Measurements from ENCODE around the gene TIAM1. TPM values are rescaled to one million over a fixed set of nuclear protein-coding genes. Genes with fewer than 3 reads are reported as not detected.

TIAM1 gene
- total RNA-seq, 1 experiment from 2014 or later: 28.7 TPM

DNA sequence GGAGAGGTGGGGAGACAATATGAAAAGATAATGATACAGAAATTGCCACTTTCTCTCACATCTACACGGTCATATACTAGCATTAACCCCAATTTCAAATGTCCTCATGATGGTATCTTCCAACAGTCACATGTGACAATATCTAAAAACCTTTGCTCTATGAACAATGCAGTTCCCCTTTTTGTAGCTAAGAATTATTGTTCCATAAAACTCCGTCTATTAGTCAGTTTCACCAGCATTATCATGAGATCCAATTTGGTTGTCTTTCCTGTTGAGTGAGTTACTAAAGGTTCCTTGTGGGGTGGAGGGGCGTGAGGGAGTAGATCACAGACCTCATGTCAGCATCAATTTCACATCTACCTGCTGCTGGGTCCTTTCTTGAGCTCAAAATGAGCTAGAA is 1.7 kb downstream of the TIAM1 start (continued):
- TF ChIP-seq ZNF512 (CRISPR knock-in tag; IDR thresholded peaks at IDR 0.05; ENCODE audit: borderline replicate concordance): no peak

GRCh38 chr21:31340942-31341487 is 3.0 kb downstream of the TIAM1 start:
- TF ChIP-seq, protein P1, sequence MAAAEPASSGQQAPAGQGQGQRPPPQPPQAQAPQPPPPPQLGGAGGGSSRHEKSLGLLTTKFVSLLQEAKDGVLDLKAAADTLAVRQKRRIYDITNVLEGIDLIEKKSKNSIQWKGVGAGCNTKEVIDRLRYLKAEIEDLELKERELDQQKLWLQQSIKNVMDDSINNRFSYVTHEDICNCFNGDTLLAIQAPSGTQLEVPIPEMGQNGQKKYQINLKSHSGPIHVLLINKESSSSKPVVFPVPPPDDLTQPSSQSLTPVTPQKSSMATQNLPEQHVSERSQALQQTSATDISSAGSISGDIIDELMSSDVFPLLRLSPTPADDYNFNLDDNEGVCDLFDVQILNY (CRISPR knock-in tag; IDR thresholded peaks at IDR 0.05): no peak
- no peak for TF ChIP-seq NFATC4 (CRISPR knock-in tag; IDR thresholded peaks at IDR 0.05)
- no peak for TF ChIP-seq NFE2L1 (CRISPR knock-in tag; IDR thresholded peaks at IDR 0.05)
- TF ChIP-seq GRHL2 (CRISPR knock-in tag; IDR thresholded peaks at IDR 0.05; ENCODE audit: insufficient replicate concordance, severe bottlenecking): no peak
- CTCF ChIA-PET: no interaction called here
- ATAC-seq (no peak), DNase-seq (ENCODE audit: low spot score) (no peak)
- Mint-ChIP-seq H3K27me3 (ENCODE audit: low read depth) (no peaks in the 10 kb centered on the region), H3K36me3 (no peaks in the 10 kb centered on the region), H3K4me1 (peaks cover 39% of the 10 kb centered on the region), H3K27ac (no peak overlapping the region), H3K9me3 (no peaks in the 10 kb centered on the region), H3K4me3 (no peak overlapping the region)
- POLR2A ChIA-PET: no interaction called here

- no peaks in the 10 kb centered on the region for H3K9me3 Mint-ChIP-seq
- ATAC-seq (no peak), DNase-seq (ENCODE audit: low spot score) (no peak)
- peaks cover 39% of the 10 kb centered on the region for H3K4me1 Mint-ChIP-seq
- ChIA-PET CTCF (no interaction called here), POLR2A (no interaction called here)
- no peak overlapping the region for H3K4me3 Mint-ChIP-seq
- H3K36me3 Mint-ChIP-seq: no peaks in the 10 kb centered on the region
- no peaks in the 10 kb centered on the region for H3K27me3 Mint-ChIP-seq (ENCODE audit: low read depth)
- TF ChIP-seq, protein P2, sequence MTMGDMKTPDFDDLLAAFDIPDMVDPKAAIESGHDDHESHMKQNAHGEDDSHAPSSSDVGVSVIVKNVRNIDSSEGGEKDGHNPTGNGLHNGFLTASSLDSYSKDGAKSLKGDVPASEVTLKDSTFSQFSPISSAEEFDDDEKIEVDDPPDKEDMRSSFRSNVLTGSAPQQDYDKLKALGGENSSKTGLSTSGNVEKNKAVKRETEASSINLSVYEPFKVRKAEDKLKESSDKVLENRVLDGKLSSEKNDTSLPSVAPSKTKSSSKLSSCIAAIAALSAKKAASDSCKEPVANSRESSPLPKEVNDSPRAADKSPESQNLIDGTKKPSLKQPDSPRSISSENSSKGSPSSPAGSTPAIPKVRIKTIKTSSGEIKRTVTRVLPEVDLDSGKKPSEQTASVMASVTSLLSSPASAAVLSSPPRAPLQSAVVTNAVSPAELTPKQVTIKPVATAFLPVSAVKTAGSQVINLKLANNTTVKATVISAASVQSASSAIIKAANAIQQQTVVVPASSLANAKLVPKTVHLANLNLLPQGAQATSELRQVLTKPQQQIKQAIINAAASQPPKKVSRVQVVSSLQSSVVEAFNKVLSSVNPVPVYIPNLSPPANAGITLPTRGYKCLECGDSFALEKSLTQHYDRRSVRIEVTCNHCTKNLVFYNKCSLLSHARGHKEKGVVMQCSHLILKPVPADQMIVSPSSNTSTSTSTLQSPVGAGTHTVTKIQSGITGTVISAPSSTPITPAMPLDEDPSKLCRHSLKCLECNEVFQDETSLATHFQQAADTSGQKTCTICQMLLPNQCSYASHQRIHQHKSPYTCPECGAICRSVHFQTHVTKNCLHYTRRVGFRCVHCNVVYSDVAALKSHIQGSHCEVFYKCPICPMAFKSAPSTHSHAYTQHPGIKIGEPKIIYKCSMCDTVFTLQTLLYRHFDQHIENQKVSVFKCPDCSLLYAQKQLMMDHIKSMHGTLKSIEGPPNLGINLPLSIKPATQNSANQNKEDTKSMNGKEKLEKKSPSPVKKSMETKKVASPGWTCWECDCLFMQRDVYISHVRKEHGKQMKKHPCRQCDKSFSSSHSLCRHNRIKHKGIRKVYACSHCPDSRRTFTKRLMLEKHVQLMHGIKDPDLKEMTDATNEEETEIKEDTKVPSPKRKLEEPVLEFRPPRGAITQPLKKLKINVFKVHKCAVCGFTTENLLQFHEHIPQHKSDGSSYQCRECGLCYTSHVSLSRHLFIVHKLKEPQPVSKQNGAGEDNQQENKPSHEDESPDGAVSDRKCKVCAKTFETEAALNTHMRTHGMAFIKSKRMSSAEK (CRISPR knock-in tag; IDR thresholded peaks at IDR 0.05; ENCODE audit: borderline replicate concordance): no peak
- no peak for TF ChIP-seq ATF3 (CRISPR knock-in tag; conservative IDR thresholded peaks at IDR 0.05)
- TF ChIP-seq NFYB (CRISPR knock-in tag; conservative IDR thresholded peaks at IDR 0.05; ENCODE audit: low read depth): no peak
- TF ChIP-seq, protein P3, sequence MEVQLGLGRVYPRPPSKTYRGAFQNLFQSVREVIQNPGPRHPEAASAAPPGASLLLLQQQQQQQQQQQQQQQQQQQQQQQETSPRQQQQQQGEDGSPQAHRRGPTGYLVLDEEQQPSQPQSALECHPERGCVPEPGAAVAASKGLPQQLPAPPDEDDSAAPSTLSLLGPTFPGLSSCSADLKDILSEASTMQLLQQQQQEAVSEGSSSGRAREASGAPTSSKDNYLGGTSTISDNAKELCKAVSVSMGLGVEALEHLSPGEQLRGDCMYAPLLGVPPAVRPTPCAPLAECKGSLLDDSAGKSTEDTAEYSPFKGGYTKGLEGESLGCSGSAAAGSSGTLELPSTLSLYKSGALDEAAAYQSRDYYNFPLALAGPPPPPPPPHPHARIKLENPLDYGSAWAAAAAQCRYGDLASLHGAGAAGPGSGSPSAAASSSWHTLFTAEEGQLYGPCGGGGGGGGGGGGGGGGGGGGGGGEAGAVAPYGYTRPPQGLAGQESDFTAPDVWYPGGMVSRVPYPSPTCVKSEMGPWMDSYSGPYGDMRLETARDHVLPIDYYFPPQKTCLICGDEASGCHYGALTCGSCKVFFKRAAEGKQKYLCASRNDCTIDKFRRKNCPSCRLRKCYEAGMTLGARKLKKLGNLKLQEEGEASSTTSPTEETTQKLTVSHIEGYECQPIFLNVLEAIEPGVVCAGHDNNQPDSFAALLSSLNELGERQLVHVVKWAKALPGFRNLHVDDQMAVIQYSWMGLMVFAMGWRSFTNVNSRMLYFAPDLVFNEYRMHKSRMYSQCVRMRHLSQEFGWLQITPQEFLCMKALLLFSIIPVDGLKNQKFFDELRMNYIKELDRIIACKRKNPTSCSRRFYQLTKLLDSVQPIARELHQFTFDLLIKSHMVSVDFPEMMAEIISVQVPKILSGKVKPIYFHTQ (CRISPR knock-in tag; IDR thresholded peaks at IDR 0.05): no peak
- TF ChIP-seq NR2C2 (CRISPR knock-in tag; IDR thresholded peaks at IDR 0.05): no peak
- TF ChIP-seq ZNF232 (CRISPR knock-in tag; IDR thresholded peaks at IDR 0.05): no peak
- TF ChIP-seq, protein P4, sequence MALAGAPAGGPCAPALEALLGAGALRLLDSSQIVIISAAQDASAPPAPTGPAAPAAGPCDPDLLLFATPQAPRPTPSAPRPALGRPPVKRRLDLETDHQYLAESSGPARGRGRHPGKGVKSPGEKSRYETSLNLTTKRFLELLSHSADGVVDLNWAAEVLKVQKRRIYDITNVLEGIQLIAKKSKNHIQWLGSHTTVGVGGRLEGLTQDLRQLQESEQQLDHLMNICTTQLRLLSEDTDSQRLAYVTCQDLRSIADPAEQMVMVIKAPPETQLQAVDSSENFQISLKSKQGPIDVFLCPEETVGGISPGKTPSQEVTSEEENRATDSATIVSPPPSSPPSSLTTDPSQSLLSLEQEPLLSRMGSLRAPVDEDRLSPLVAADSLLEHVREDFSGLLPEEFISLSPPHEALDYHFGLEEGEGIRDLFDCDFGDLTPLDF (CRISPR knock-in tag; IDR thresholded peaks at IDR 0.05): no peak
- no peak for TF ChIP-seq RELA (CRISPR knock-in tag; IDR thresholded peaks at IDR 0.05; ENCODE audit: borderline replicate concordance)
- no peak for TF ChIP-seq STAT6 (CRISPR knock-in tag; conservative IDR thresholded peaks at IDR 0.05; ENCODE audit: low read depth)
- TF ChIP-seq FOXK1 (CRISPR knock-in tag; IDR thresholded peaks at IDR 0.05): no peak
- no peak overlapping the region for H3K27ac Mint-ChIP-seq
Observed at GRCh38 chr21:31340514-31340913, 3.5 kb downstream of the TIAM1 start.

Data from WTC11 (cell line).